Right cardiac atrium (tissue), 5 donors: ENCODE results near the gene ADAMTS4. TPM values are rescaled to one million over a fixed set of nuclear protein-coding genes. Genes with fewer than 3 reads are reported as not detected.

Experiments used
- ATAC-seq, 2 donors: fragments of 200-7000 bp; cut with Tn5 transposase; one replicate each; pipeline versions ENCODE4 v1.8.0 to v1.9.1; 2020; ENCODE audit warnings: moderate library complexity in 2 of 2, mild to moderate bottlenecking in 1 of 2
- DNase-seq, 3 donors: peaks; one replicate each; pipeline ENCODE4 v3.0.0-alpha.2; 2020
- H3K27ac ChIP-seq: one replicate; pipeline ENCODE4 v1.5.1; 2013; ENCODE audit warnings: mild to moderate bottlenecking, low read length, control low read depth, moderate library complexity
- H3K27me3 ChIP-seq: one replicate; pipeline ENCODE4 v1.6.1; 2013; ENCODE audit not compliant: control insufficient read depth, insufficient read depth
- H3K4me1 ChIP-seq: one replicate; pipeline ENCODE4 v1.6.1; 2013; ENCODE audit warnings: low read length; ENCODE audit not compliant: control insufficient read depth, insufficient read depth
- H3K4me3 ChIP-seq: one replicate; pipeline ENCODE4 v1.5.1; 2013; ENCODE audit warnings: low read length, control low read depth
- H3K9me3 ChIP-seq: one replicate; pipeline ENCODE4 v1.6.1; 2013; ENCODE audit warnings: low read length; ENCODE audit not compliant: control insufficient read depth
- WGBS: extraction: QIAGEN DNeasy Blood & Tissue Kit; methylation state at CpG from one replicate; pipeline ENCODE4 v1.1.7; 2013; 5-methylcytosine and 5-hydroxymethylcytosine counted together
- intact Hi-C, 4 donors: fragments of 100-400 bp; cut with DNase I; formaldehyde crosslinking; loops; one replicate each; pipeline versions ENCODE4 v1.11.0 to v1.14.0; 2022 to 2023
- polyA plus RNA-seq: library from polyadenylated mRNA; stranded (reverse); fragments of 200-250 nt; gene quantifications from one replicate; pipeline ENCODE4 v1.2.3, GENCODE V29; 2013
- total RNA-seq, 4 donors: library from RNA; stranded (reverse); fragmentation: NEBNext Ultra II Directional; extraction: Animal tissue kit (Norgen Biotek cat#: 25700); gene quantifications; one replicate each; pipeline ENCODE4 v1.2.1, GENCODE V29; 2021
- donor health status: healthy with polysubstance abuse.
- donor health status: DM: no; HTN: yes; CAD: no.
- donor health status: DM: no; HTN: no; CAD: no.
- donor health status: DM: no; HTN: yes; CAD: no; lungs with severe emphysema.
- donor health status: DM: yes; HTN: yes; CAD: no.

The ADAMTS4 gene
- total and polyA plus RNA-seq, 5 donors: 6.9 to 111 (median 24.0) TPM

- Histone ChIP-seq H3K27me3 (no peaks in the 10 kb centered on the region), H3K4me1 (peaks cover 3% of the 10 kb centered on the region), H3K27ac (no peak overlapping the region), H3K4me3 (no peak overlapping the region), H3K9me3 (no peaks in the 10 kb centered on the region)
- intact Hi-C loops: no loop called here
- no peak for DNase-seq
- no peak for ATAC-seq
- 91% methylated on average over 5 of the region's 5 CpGs for WGBS
Observed at GRCh38 chr1:161219078-161219892, 20.4 kb upstream of the ADAMTS4 start.

GRCh38 chr1:161218301-161219077 is 19.6 kb upstream of the ADAMTS4 start:
- Histone ChIP-seq H3K4me1 (peaks cover 3% of the 10 kb centered on the region), H3K27me3 (no peaks in the 10 kb centered on the region), H3K9me3 (no peaks in the 10 kb centered on the region), H3K27ac (no peak overlapping the region), H3K4me3 (no peak overlapping the region)
- WGBS: 72% methylated on average over 8 of the region's 8 CpGs
- ATAC-seq (no peak), DNase-seq (peak in 2 of 3 donors; percentile 50)
- intact Hi-C loops: no loop called here

GRCh38 chr1:161217831-161218230 is 19.0 kb upstream of the ADAMTS4 start:
- H3K4me1 ChIP-seq: peaks cover 3% of the 10 kb centered on the region
- ATAC-seq: peak in 1 of 2 donors; percentile 4
- WGBS: 68% methylated on average over 6 of the region's 6 CpGs
- no peak overlapping the region for H3K4me3 ChIP-seq
- intact Hi-C loops: no loop called here
- H3K9me3 ChIP-seq: no peaks in the 10 kb centered on the region
- peak overlapping the region; percentile 76 for H3K27ac ChIP-seq
- H3K27me3 ChIP-seq: no peaks in the 10 kb centered on the region
- peak in 2 of 3 donors; percentile 10 to 44 for DNase-seq

GRCh38 chr1:161216945-161217712 is 18.3 kb upstream of the ADAMTS4 start:
- no peaks in the 10 kb centered on the region for H3K9me3 ChIP-seq
- peaks cover 3% of the 10 kb centered on the region for H3K4me1 ChIP-seq
- peak in 2 of 3 donors; percentile 40 to 41 for DNase-seq
- peak; percentile 70 to 86 for ATAC-seq
- intact Hi-C loops: no loop called here
- H3K4me3 ChIP-seq: peak overlapping the region; percentile 33
- 25% methylated on average over 7 of the region's 7 CpGs for WGBS
- no peaks in the 10 kb centered on the region for H3K27me3 ChIP-seq
- H3K27ac ChIP-seq: peak overlapping the region; percentile 97

- peak within 1 kb of the TSS; percentile 4 for H3K4me3 ChIP-seq
- H3K4me1 ChIP-seq: peaks cover 3% of the 10 kb centered on the region
- peak; percentile 41 to 59 for ATAC-seq
- peak within 1 kb of the TSS; percentile 82 for H3K27ac ChIP-seq
- no peaks in the 10 kb centered on the region for H3K27me3 ChIP-seq
- WGBS: 64% methylated on average over 10 of the region's 10 CpGs
- intact Hi-C loops: no loop called here
- H3K9me3 ChIP-seq: no peaks in the 10 kb centered on the region
- DNase-seq: peak; percentile 63 to 85 (median 78)
Observed at GRCh38 chr1:161215076-161215475, 16.2 kb upstream of the ADAMTS4 start, which contains the start of gene FCER1G. Gene FCER1G (plus strand): TSS chr1:161215295. CDS start chr1:161215322, 27 bp downstream.

GRCh38 chr1:161214369-161214768 is 15.5 kb upstream of the ADAMTS4 start:
- no peak overlapping the region for H3K4me3 ChIP-seq
- ATAC-seq: no peak

GRCh38 chr1:161209790-161210409 is 11.0 kb upstream of the ADAMTS4 start:
- intact Hi-C loops: no loop called here
- H3K4me1 ChIP-seq: peaks cover 6% of the 10 kb centered on the region
- H3K27me3 ChIP-seq: no peaks in the 10 kb centered on the region
- ATAC-seq (peak; percentile 51 to 54), DNase-seq (peak; percentile 83 to 90 (median 83))
- no peak overlapping the region for H3K27ac ChIP-seq
- no peak overlapping the region for H3K4me3 ChIP-seq
- WGBS: 33% methylated on average over 11 of the region's 11 CpGs
- no peaks in the 10 kb centered on the region for H3K9me3 ChIP-seq

More at GRCh38 chr1:161214369-161214768, 15.5 kb upstream of the ADAMTS4 start:
- DNase-seq: peak in 1 of 3 donors; percentile 34
- H3K4me1 ChIP-seq: peaks cover 3% of the 10 kb centered on the region
- no peaks in the 10 kb centered on the region for H3K9me3 ChIP-seq
- H3K27me3 ChIP-seq: no peaks in the 10 kb centered on the region
- WGBS: 86% methylated on average over 9 of the region's 9 CpGs
- no peak overlapping the region for H3K27ac ChIP-seq
- intact Hi-C loops: no loop called here

- intact Hi-C loops: no loop called here
- 48% methylated on average over 8 of the region's 8 CpGs for WGBS
- Histone ChIP-seq H3K4me3 (no peak overlapping the region), H3K27me3 (no peaks in the 10 kb centered on the region), H3K9me3 (no peaks in the 10 kb centered on the region), H3K27ac (peak overlapping the region; percentile 87), H3K4me1 (peaks cover 13% of the 10 kb centered on the region)
- DNase-seq (peak; percentile 71 to 84 (median 84)), ATAC-seq (peak; percentile 88 to 90)
Observed at GRCh38 chr1:161207173-161207572, 8.3 kb upstream of the ADAMTS4 start.

- H3K27me3 ChIP-seq: no peaks in the 10 kb centered on the region
- peak; percentile 41 to 42 for ATAC-seq
- peak overlapping the region; percentile 96 for H3K27ac ChIP-seq
- peak in 2 of 3 donors; percentile 76 to 81 for DNase-seq
- intact Hi-C loops: no loop called here
- 62% methylated on average over 12 of the region's 12 CpGs for WGBS
- H3K4me1 ChIP-seq: peaks cover 13% of the 10 kb centered on the region
- no peaks in the 10 kb centered on the region for H3K9me3 ChIP-seq
- no peak overlapping the region for H3K4me3 ChIP-seq
Observed at GRCh38 chr1:161206411-161207140, 7.7 kb upstream of the ADAMTS4 start.
